HepG2 (cell line): ENCODE results near the gene EYA3. TPM values are rescaled to one million over a fixed set of nuclear protein-coding genes. Genes with fewer than 3 reads are reported as not detected.

ENCODE experiments used
- ATAC-seq: fragments of 200-7000 bp; cut with Tn5 transposase; 3 replicates; pipeline ENCODE4 v1.9.1; 2020; ENCODE audit warnings: mild to moderate bottlenecking, moderate library complexity
- BruUV-seq: library from RNA; stranded (reverse); fragments of 400-500 nt; replicated peaks from 2 replicates; lab custom pipeline; 2021; lab: Mats Ljungman, UMichigan
- CTCF ChIA-PET: fragments of 300-600 bp; formaldehyde crosslinking; extraction: SDS; loops from one replicate; lab custom pipeline; 2021; ENCODE audit warnings: low total read pairs, inconsistent platforms, low intra/inter-chr PET ratio; lab: Yijun Ruan, JAX
- POLR2A ChIA-PET: fragments of 350-600 bp; sonication (Branson Sonifier 250); formaldehyde crosslinking; loops from one replicate; lab custom pipeline; 2020; ENCODE audit warnings: antibody characterized with exemption, inconsistent platforms; lab: Yijun Ruan, JAX
- DNase-seq: peaks from one replicate; pipeline ENCODE4 v3.0.0-alpha.2; 2015; ENCODE audit warnings: low spot score
- FAIRE-seq: peaks from 3 replicates; lab custom pipeline; 2011; peaks lifted over from hg19 to GRCh38; lab: Jason Lieb, UNC
- H2AFZ ChIP-seq: one replicate; pipeline ENCODE4 v1.6.1; 2011; ENCODE audit warnings: low read length, inconsistent platforms
- H3K27ac ChIP-seq: fragments of 300-600 bp; 3 replicates; pipeline ENCODE4 v1.8.0; 2011; ENCODE audit warnings: mixed run types, mild to moderate bottlenecking, mixed read lengths, low read length, inconsistent platforms; ENCODE audit not compliant: insufficient read depth; ENCODE audit errors: extremely low read length
- H3K27me3 ChIP-seq, 2 experiments: fragments of 200-600 bp in 1 of 2; 2 replicates in 1 of 2; 3 replicates in 1 of 2; pipeline versions ENCODE4 v1.6.0 to v1.8.0; 2011; ENCODE audit warnings: low read length in 2 of 2, mild to moderate bottlenecking in 2 of 2, moderate library complexity in 2 of 2, inconsistent platforms in 1 of 2; ENCODE audit not compliant: insufficient read depth in 2 of 2, control insufficient read depth in 1 of 2
- H3K36me3 ChIP-seq, 2 experiments: fragments of 200-600 bp in 1 of 2; replicated peaks in 1 of 2; 2 replicates in 1 of 2; 3 replicates in 1 of 2; pipeline versions ENCODE4 v1.5.1 to v1.8.0; 2011; ENCODE audit warnings: low read length in 2 of 2, inconsistent platforms in 1 of 2; ENCODE audit not compliant: insufficient read depth in 2 of 2, control insufficient read depth in 1 of 2
- H3K4me1 ChIP-seq: 2 replicates; pipeline ENCODE4 v1.5.1; 2012; ENCODE audit warnings: low read length, inconsistent platforms; ENCODE audit not compliant: insufficient read depth
- H3K4me2 ChIP-seq: 2 replicates; pipeline ENCODE4 v1.6.0; 2011; ENCODE audit warnings: low read depth, low read length, inconsistent platforms
- H3K4me3 ChIP-seq, 3 experiments: fragments of 200-600 bp in 1 of 3; sonication (generic), shearing (Covaris generic) in 1 of 3; replicated peaks in 1 of 3; 2 replicates each; pipeline ENCODE4 v1.5.1; 2011 to 2016; ENCODE audit warnings: low read length in 3 of 3, inconsistent platforms in 2 of 3, low read depth in 2 of 3, mild to moderate bottlenecking in 2 of 3, control low read depth in 1 of 3, mixed read lengths in 1 of 3; ENCODE audit not compliant: insufficient read depth in 1 of 3
- H3K79me2 ChIP-seq: one replicate; pipeline ENCODE4 v1.6.1; 2011; ENCODE audit warnings: low read length, inconsistent platforms; ENCODE audit not compliant: insufficient read depth
- H3K9ac ChIP-seq: 2 replicates; pipeline ENCODE4 v1.6.0; 2011; ENCODE audit warnings: mild to moderate bottlenecking, low read depth, low read length, inconsistent platforms; ENCODE audit not compliant: insufficient read depth
- H3K9me3 ChIP-seq: 2 replicates; pipeline ENCODE4 v1.5.1; 2012; ENCODE audit warnings: mild to moderate bottlenecking, low read length
- H4K20me1 ChIP-seq: 2 replicates; pipeline ENCODE4 v1.6.0; 2011; ENCODE audit warnings: inconsistent platforms, mild to moderate bottlenecking, low read length, moderate library complexity; ENCODE audit not compliant: insufficient read depth
- ATF7 ChIP-seq, 2 experiments: fragments of 450-650 bp in 1 of 2; sonication (generic) in 1 of 2; formaldehyde crosslinking in 1 of 2; IDR thresholded peaks; 2 replicates each; pipeline versions ENCODE4 v1.4.0 to v1.6.1; 2016 to 2020; ENCODE audit warnings: antibody characterized with exemption in 1 of 2, mild to moderate bottlenecking in 1 of 2, missing genetic modification reagents in 1 of 2
- BRD4 ChIP-seq: sonication (generic); formaldehyde crosslinking; IDR thresholded peaks from 2 replicates; pipeline ENCODE4 v1.4.0; 2020; ENCODE audit warnings: missing genetic modification reagents
- ERF ChIP-seq: IDR thresholded peaks from 2 replicates; pipeline ENCODE4 v1.6.1; 2018; ENCODE audit warnings: missing biosample characterization, missing genetic modification reagents
- RCOR2 ChIP-seq: IDR thresholded peaks from 2 replicates; pipeline ENCODE4 v1.6.1; 2016; ENCODE audit warnings: missing biosample characterization, missing genetic modification reagents
- ZNF407 ChIP-seq: sonication (generic); formaldehyde crosslinking; IDR thresholded peaks from one replicate; pipeline ENCODE4 v1.5.1; 2020; ENCODE audit warnings: mild to moderate bottlenecking, missing genetic modification reagents; ENCODE audit errors: not compliant biosample characterization
- ZNF550 ChIP-seq: sonication (generic); formaldehyde crosslinking; IDR thresholded peaks from 2 replicates; pipeline ENCODE4 v1.4.0; 2020; ENCODE audit warnings: mild to moderate bottlenecking, missing genetic modification reagents, borderline replicate concordance
- in situ Hi-C: cut with HindIII; loops from 2 replicates; pipeline ENCODE4 v1.10.0; 2017; ENCODE audit warnings: low pct_unique_long_range_greater_than_20kb; ENCODE audit not compliant: extremely low pct_ligation_motif_present
- intact Hi-C: fragments of 100-400 bp; cut with micrococcal nuclease; formaldehyde crosslinking; loops from one replicate; pipeline ENCODE4 v1.10.0; 2022; ENCODE audit not compliant: unreplicated experiment
- polyA plus RNA-seq, 8 experiments: library from polyadenylated mRNA; depleted of rRNA in 3 of 8; stranded (reverse) in 7 of 8; unstranded in 1 of 8; fragments of >200 nt; fragmentation: Illumina TruSeq in 4 of 8; extraction: Trizol in 4 of 8; gene quantifications; 2 replicates each; pipeline versions ENCODE4 v1.2.1 to v1.2.3, GENCODE V29; 2011 to 2016; ENCODE audit warnings: low read depth in 4 of 8, missing spikeins in 1 of 8, mixed read lengths in 1 of 8; ENCODE audit not compliant: insufficient read depth in 1 of 8
- total RNA-seq, 5 experiments: library from RNA; depleted of rRNA; stranded (reverse); fragments of >200 nt; fragmentation: Illumina TruSeq; extraction: Trizol; gene quantifications; 2 replicates each; pipeline ENCODE4 v1.2.3, GENCODE V29; 2016; ENCODE audit warnings: low read depth in 1 of 5
- TF ChIP-seq, protein P1 (sequence below): sonication (generic); formaldehyde crosslinking; IDR thresholded peaks from 2 replicates; pipeline ENCODE4 v1.4.0; 2020; ENCODE audit warnings: mild to moderate bottlenecking, missing genetic modification reagents

The EYA3 gene
- total and polyA plus RNA-seq, 2 of the 13 experiments (the other 11 are each of a cell fraction or from before 2014, with no cell fraction given): 13.9 to 19.7 TPM

DNA sequence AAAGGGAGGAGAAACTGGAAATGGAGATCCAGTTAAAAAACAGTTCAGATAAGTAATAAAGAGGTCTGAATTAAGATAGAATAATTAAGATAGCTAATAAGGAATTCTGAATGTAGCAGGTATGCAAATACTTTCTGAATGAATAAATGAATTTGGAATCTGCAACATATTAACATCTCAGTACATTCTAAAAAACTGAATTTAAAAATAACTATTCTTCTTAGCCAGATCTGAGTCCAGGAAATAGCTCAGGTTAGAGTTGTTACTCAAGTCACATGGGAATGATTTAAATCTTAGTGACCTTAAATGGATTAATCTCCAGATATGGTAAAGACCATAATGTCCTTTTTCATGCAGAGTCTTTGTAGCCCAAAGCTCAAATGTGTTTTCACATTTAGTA lies 51.2 kb downstream of the EYA3 start:
- intact Hi-C loops: no loop called here
- TF ChIP-seq RCOR2 (CRISPR knock-in tag) (no peak), ERF (CRISPR knock-in tag) (no peak), ZNF407 (CRISPR knock-in tag) (no peak), ATF7 (IDR thresholded peaks at IDR 0.05) (no peak), ATF7 (CRISPR knock-in tag; IDR thresholded peaks at IDR 0.05) (no peak), BRD4 (CRISPR knock-in tag) (no peak), ZNF550 (no peak)
- TF ChIP-seq, protein P1, sequence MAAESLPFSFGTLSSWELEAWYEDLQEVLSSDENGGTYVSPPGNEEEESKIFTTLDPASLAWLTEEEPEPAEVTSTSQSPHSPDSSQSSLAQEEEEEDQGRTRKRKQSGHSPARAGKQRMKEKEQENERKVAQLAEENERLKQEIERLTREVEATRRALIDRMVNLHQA (CRISPR knock-in tag): no peak
- ATAC-seq: no peak
- BruUV-seq: no TSS peak
- DNase-seq: no peak
- Histone ChIP-seq H2AFZ (no peak overlapping the region), H3K79me2 (no peaks in the 10 kb centered on the region), H3K4me1 (no peaks in the 10 kb centered on the region), H4K20me1 (no peaks in the 10 kb centered on the region), H3K9ac (no peak overlapping the region), H3K27me3 (no peaks in the 10 kb centered on the region), H3K4me2 (no peak overlapping the region), H3K27ac (no peak overlapping the region), H3K4me3 (no peak overlapping the region), H3K36me3 (peaks cover 3 to 17% of the 10 kb centered on the region in 2 experiments), H3K9me3 (no peaks in the 10 kb centered on the region)
- CTCF ChIA-PET: no interaction called here
- in situ Hi-C loops: no loop called here
- POLR2A ChIA-PET: no interaction called here
- FAIRE-seq: no peak
